Keratinocyte (primary cell): Measurements from ENCODE around the gene HIP1. TPM values are rescaled to one million over a fixed set of nuclear protein-coding genes. Genes with fewer than 3 reads are reported as not detected.

Source experiments
- DNase-seq: peaks from one replicate; pipeline ENCODE4 v3.0.0-alpha.2; 2011; ENCODE audit warnings: low read depth, missing footprints, low spot score
- FAIRE-seq: peaks from 2 replicates; lab custom pipeline; 2011; peaks lifted over from hg19 to GRCh38; lab: Jason Lieb, UNC
- H2AFZ ChIP-seq: 2 replicates; pipeline ENCODE4 v1.6.0; 2012; ENCODE audit warnings: low read length, control low read depth, inconsistent platforms; ENCODE audit not compliant: control insufficient read depth
- H3K27ac ChIP-seq: 2 replicates; pipeline ENCODE4 v1.5.1; 2011; ENCODE audit warnings: low read length; ENCODE audit not compliant: control insufficient read depth, insufficient read depth
- H3K27me3 ChIP-seq: 3 replicates; pipeline ENCODE4 v1.6.0; 2011; ENCODE audit warnings: low read length; ENCODE audit not compliant: control insufficient read depth, insufficient read depth; ENCODE audit errors: extremely low read depth
- H3K36me3 ChIP-seq, 2 experiments: 2 replicates in 1 of 2; 3 replicates in 1 of 2; pipeline ENCODE4 v1.5.1; 2011; ENCODE audit warnings: low read length in 2 of 2, mild to moderate bottlenecking in 1 of 2; ENCODE audit not compliant: control insufficient read depth in 2 of 2, insufficient read depth in 2 of 2; ENCODE audit errors: extremely low read depth in 1 of 2
- H3K4me1 ChIP-seq: 3 replicates; pipeline ENCODE4 v1.5.1; 2011; ENCODE audit warnings: low read length; ENCODE audit not compliant: control insufficient read depth, insufficient read depth; ENCODE audit errors: extremely low read depth
- H3K4me2 ChIP-seq: 3 replicates; pipeline ENCODE4 v1.6.0; 2011; ENCODE audit warnings: low read depth, low read length; ENCODE audit not compliant: control insufficient read depth, insufficient read depth; ENCODE audit errors: extremely low read depth
- H3K4me3 ChIP-seq, 3 experiments: fragments of 200-600 bp in 1 of 3; sonication (generic) in 1 of 3; 2 replicates in 2 of 3; 3 replicates in 1 of 3; pipeline ENCODE4 v1.5.1; 2011 to 2016; ENCODE audit warnings: low read length in 3 of 3, mild to moderate bottlenecking in 3 of 3, control low read depth in 2 of 3, inconsistent platforms in 1 of 3, low read depth in 1 of 3, mixed read lengths in 1 of 3, mixed run types in 1 of 3, moderate library complexity in 1 of 3; ENCODE audit not compliant: control insufficient read depth in 2 of 3, insufficient read depth in 2 of 3; ENCODE audit errors: extremely low read depth in 1 of 3
- H3K79me2 ChIP-seq: 2 replicates; pipeline ENCODE4 v1.6.0; 2012; ENCODE audit warnings: low read length; ENCODE audit not compliant: control insufficient read depth, insufficient read depth
- H3K9ac ChIP-seq: 3 replicates; pipeline ENCODE4 v1.6.0; 2011; ENCODE audit warnings: low read length; ENCODE audit not compliant: control insufficient read depth, insufficient read depth; ENCODE audit errors: extremely low read depth
- H3K9me1 ChIP-seq: 3 replicates; pipeline ENCODE4 v1.6.0; 2011; ENCODE audit warnings: low read length; ENCODE audit not compliant: control insufficient read depth, insufficient read depth; ENCODE audit errors: extremely low read depth
- H3K9me3 ChIP-seq: 2 replicates; pipeline ENCODE4 v1.5.1; 2012; ENCODE audit warnings: low read depth, low read length; ENCODE audit not compliant: control insufficient read depth
- H4K20me1 ChIP-seq: 3 replicates; pipeline ENCODE4 v1.6.0; 2011; ENCODE audit warnings: low read length; ENCODE audit not compliant: control insufficient read depth, insufficient read depth; ENCODE audit errors: extremely low read depth
- CTCF ChIP-seq, 3 experiments: IDR thresholded peaks in 1 of 3; conservative IDR thresholded peaks in 1 of 3; optimal IDR thresholded peaks in 1 of 3; 2 replicates in 2 of 3; 3 replicates in 1 of 3; pipeline versions ENCODE3 to v1.5.1; 2011; ENCODE audit warnings: low read length in 3 of 3, mild to moderate bottlenecking in 3 of 3, moderate library complexity in 2 of 3, control low read depth in 1 of 3, inconsistent platforms in 1 of 3; ENCODE audit not compliant: insufficient read depth in 2 of 3; ENCODE audit errors: extremely low read depth in 1 of 3
- EZH2 ChIP-seq: IDR thresholded peaks from one replicate; pipeline ENCODE4 v1.6.1; 2012; ENCODE audit warnings: inconsistent platforms, mild to moderate bottlenecking, low read length, moderate library complexity
- dilution Hi-C: fragments of 300-500 bp; cut with MboI; formaldehyde crosslinking; loops from one replicate; pipeline ENCODE4 v1.7.0; 2020; ENCODE audit warnings: low sequenced_read_pairs; ENCODE audit not compliant: extremely low pct_ligation_motif_present
- polyA plus RNA-seq, 5 experiments: library from polyadenylated mRNA; depleted of rRNA in 3 of 5; stranded (reverse) in 3 of 5; stranded (forward) in 1 of 5; unstranded in 1 of 5; fragments of >200 nt; gene quantifications; 1 replicate in 1 of 5; 2 replicates in 3 of 5; 3 replicates in 1 of 5; pipeline versions ENCODE4 v1.2.1 to v1.2.3, GENCODE V29; 2011 to 2012; ENCODE audit warnings: missing spikeins in 2 of 5, low read depth in 1 of 5, low replicate concordance in 1 of 5

Gene HIP1
- polyA plus RNA-seq, 1 donor (not counting 4 experiments of a cell fraction or from before 2014, with no cell fraction given) = 5.0 TPM

DNA sequence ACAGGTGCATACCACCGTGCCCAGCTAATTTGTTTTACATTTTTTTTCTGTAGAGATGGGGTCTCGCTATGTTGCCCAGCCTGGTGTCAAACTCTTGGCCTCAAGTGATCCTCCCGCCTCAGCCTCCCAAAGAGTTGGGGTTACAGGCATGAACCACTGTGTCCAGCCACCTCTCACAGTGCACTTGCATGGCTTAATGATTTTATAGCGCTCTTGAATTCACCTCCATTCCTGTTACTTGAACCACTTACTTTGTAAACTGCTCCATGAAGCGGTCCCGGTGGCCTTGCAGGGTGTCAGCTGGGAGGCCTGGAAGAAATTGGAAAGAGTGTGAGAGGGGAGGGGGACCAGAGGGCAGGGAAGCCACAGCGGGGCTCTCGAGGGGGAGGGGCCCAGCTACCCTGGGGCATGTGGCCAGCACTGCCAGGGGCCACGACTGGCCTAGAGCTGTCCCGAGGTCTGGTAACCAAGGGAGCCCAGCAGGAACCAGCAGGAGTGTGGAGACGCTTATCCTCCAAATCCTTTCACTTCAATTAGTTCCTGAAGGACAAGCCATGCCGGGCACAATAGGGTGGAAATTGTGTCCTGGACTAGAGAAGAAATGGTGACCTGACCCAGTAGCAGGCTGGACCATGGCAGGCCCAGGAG lies 170.7 kb downstream of the HIP1 start:
- no peak for DNase-seq
- peaks cover 12% of the 10 kb centered on the region for H3K4me1 ChIP-seq
- no peaks in the 10 kb centered on the region for H3K9me3 ChIP-seq
- H3K27ac ChIP-seq = no peak overlapping the region
- no peak overlapping the region for H3K9ac ChIP-seq
- H3K4me3 ChIP-seq = no peak overlapping the region
- no peaks in the 10 kb centered on the region for H4K20me1 ChIP-seq
- TF ChIP-seq CTCF (optimal IDR thresholded peaks at IDR 0.05 in 1 of 3, IDR thresholded peaks at IDR 0.05 in 1 of 3, conservative IDR thresholded peaks at IDR 0.05 in 1 of 3; ENCODE audit: extremely low read depth in 1 of 3, insufficient read depth in 2 of 3, low read length in 3 of 3) = no peak
- TF ChIP-seq EZH2 = no peak
- peaks cover 4% of the 10 kb centered on the region for H3K27me3 ChIP-seq
- dilution Hi-C loops = no loop called here
- H3K79me2 ChIP-seq = no peaks in the 10 kb centered on the region
- H3K36me3 ChIP-seq = no peaks in the 10 kb centered on the region
- no peak for FAIRE-seq
- H3K9me1 ChIP-seq = peaks cover 2% of the 10 kb centered on the region
- H2AFZ ChIP-seq = no peak overlapping the region
- no peak overlapping the region for H3K4me2 ChIP-seq

GRCh38 chr7:75565132-75565837 lies 173.5 kb downstream of the HIP1 start:
- Histone ChIP-seq H3K4me2 (peak overlapping the region; percentile 63), H3K36me3 (no peaks in the 10 kb centered on the region), H3K79me2 (no peaks in the 10 kb centered on the region), H3K9me3 (no peaks in the 10 kb centered on the region), H2AFZ (no peak overlapping the region), H3K9me1 (peaks cover 2% of the 10 kb centered on the region), H3K4me3 (no peak overlapping the region), H3K9ac (no peak overlapping the region), H4K20me1 (no peaks in the 10 kb centered on the region), H3K27ac (peak overlapping the region; percentile 15), H3K27me3 (peaks cover 4% of the 10 kb centered on the region), H3K4me1 (peaks cover 12% of the 10 kb centered on the region)
- FAIRE-seq (peak; percentile 99), DNase-seq (peak; percentile 23)
- dilution Hi-C loops = no loop called here
- TF ChIP-seq CTCF (optimal IDR thresholded peaks at IDR 0.05 in 1 of 3, IDR thresholded peaks at IDR 0.05 in 1 of 3, conservative IDR thresholded peaks at IDR 0.05 in 1 of 3; ENCODE audit: extremely low read depth in 1 of 3, insufficient read depth in 2 of 3, low read length in 3 of 3) (no peak), EZH2 (no peak)
